GM13976 (cell line): ENCODE measurements around the gene EIF3J.

Experiments used
- DNase-seq: peaks from one replicate; pipeline ENCODE4 v3.0.0; 2012; ENCODE audit warnings: low spot score
- CTCF ChIP-seq: IDR thresholded peaks from 2 replicates; pipeline ENCODE4 v1.5.1; 2012; ENCODE audit warnings: borderline replicate concordance, mild to moderate bottlenecking; ENCODE audit not compliant: insufficient read depth; ENCODE audit errors: extremely low read depth, missing control alignments, control extremely low read depth
- in situ Hi-C: fragments of 300-500 bp; cut with MboI; formaldehyde crosslinking; loops from one replicate; pipeline ENCODE4 v1.12.0; 2022; ENCODE audit warnings: low sequenced_read_pairs, mixed read lengths, inconsistent platforms; ENCODE audit not compliant: unreplicated experiment

Gene EIF3J

GRCh38 chr15:44500555-44500954 lies 36.4 kb upstream of the EIF3J start:
- in situ Hi-C loops: loop anchor here (10.0 kb wide), 1 partner anchor 596 kb away; no protein-coding TSS in a partner anchor
- DNase-seq: no peak
- no peak for TF ChIP-seq CTCF

- in situ Hi-C loops: loop anchor here (10.0 kb wide), 1 partner anchor 597 kb away; no protein-coding TSS in a partner anchor
- TF ChIP-seq CTCF: peak; percentile 24
- DNase-seq: peak; percentile 55
Measured at GRCh38 chr15:44501768-44502366, 35.1 kb upstream of the EIF3J start.

- no peak for TF ChIP-seq CTCF
- DNase-seq: no peak
- in situ Hi-C loops: no loop called here
Measured at GRCh38 chr15:44516436-44516835, 20.5 kb upstream of the EIF3J start.

- DNase-seq: no peak
- in situ Hi-C loops: no loop called here
- TF ChIP-seq CTCF: no peak
Measured at GRCh38 chr15:44519537-44519936, 17.4 kb upstream of the EIF3J start.

- no peak for TF ChIP-seq CTCF
- no peak for DNase-seq
Measured at GRCh38 chr15:44525018-44525417, 11.9 kb upstream of the EIF3J start.

GRCh38 chr15:44527241-44527640 lies 9.7 kb upstream of the EIF3J start:
- no peak for DNase-seq
- in situ Hi-C loops: no loop called here
- no peak for TF ChIP-seq CTCF

More at GRCh38 chr15:44525018-44525417, 11.9 kb upstream of the EIF3J start:
- in situ Hi-C loops: no loop called here

GRCh38 chr15:44529864-44530604 lies 6.9 kb upstream of the EIF3J start:
- no peak for DNase-seq
- no peak for TF ChIP-seq CTCF
- in situ Hi-C loops: no loop called here
